ENCODE data around the gene SLC29A3.

DNA sequence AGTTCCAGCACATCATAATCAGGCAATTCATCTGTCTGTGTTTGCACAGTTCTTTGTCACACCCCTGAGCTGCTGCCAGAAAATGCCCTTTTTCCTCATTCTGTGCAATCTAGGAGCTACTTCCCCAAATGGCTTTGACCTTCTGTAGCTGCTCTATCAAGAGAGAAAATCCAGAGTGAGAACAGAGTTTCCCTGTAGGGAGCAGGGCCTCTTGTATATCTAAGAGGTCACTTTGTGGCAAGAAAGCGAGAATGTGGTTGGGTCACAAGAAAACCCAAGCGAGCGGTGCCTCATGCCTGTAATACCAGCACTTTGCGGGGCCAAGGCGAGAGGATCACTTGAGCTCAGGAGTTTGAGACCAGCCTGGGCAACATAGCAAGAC lies 24.3 kb downstream of the SLC29A3 start:
- TF ChIP-seq, protein P1, sequence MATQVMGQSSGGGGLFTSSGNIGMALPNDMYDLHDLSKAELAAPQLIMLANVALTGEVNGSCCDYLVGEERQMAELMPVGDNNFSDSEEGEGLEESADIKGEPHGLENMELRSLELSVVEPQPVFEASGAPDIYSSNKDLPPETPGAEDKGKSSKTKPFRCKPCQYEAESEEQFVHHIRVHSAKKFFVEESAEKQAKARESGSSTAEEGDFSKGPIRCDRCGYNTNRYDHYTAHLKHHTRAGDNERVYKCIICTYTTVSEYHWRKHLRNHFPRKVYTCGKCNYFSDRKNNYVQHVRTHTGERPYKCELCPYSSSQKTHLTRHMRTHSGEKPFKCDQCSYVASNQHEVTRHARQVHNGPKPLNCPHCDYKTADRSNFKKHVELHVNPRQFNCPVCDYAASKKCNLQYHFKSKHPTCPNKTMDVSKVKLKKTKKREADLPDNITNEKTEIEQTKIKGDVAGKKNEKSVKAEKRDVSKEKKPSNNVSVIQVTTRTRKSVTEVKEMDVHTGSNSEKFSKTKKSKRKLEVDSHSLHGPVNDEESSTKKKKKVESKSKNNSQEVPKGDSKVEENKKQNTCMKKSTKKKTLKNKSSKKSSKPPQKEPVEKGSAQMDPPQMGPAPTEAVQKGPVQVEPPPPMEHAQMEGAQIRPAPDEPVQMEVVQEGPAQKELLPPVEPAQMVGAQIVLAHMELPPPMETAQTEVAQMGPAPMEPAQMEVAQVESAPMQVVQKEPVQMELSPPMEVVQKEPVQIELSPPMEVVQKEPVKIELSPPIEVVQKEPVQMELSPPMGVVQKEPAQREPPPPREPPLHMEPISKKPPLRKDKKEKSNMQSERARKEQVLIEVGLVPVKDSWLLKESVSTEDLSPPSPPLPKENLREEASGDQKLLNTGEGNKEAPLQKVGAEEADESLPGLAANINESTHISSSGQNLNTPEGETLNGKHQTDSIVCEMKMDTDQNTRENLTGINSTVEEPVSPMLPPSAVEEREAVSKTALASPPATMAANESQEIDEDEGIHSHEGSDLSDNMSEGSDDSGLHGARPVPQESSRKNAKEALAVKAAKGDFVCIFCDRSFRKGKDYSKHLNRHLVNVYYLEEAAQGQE (IDR thresholded peaks at IDR 0.05; ENCODE audit: low read depth): no peak
- TF ChIP-seq EP300 (IDR thresholded peaks at IDR 0.05; ENCODE audit: borderline replicate concordance): no peak

All from Ishikawa (cell line).